Left ventricle myocardium superior (tissue), 1 donor: ENCODE results near the gene UBE2G2. TPM values are rescaled to one million over a fixed set of nuclear protein-coding genes. Genes with fewer than 3 reads are reported as not detected.

Source experiments
- ATAC-seq: fragments of 200-7000 bp; cut with Tn5 transposase; one replicate; pipeline ENCODE4 v1.9.1; 2020; ENCODE audit warnings: mild to moderate bottlenecking, moderate library complexity
- DNase-seq: peaks from one replicate; pipeline ENCODE4 v3.0.0-alpha.2; 2020
- intact Hi-C: fragments of 100-400 bp; cut with micrococcal nuclease; formaldehyde crosslinking; loops from one replicate; pipeline ENCODE4 v1.11.0; 2022
- total RNA-seq: library from RNA; stranded (reverse); fragmentation: NEBNext Ultra II Directional; extraction: Animal tissue kit (Norgen Biotek cat#: 25700); gene quantifications from one replicate; pipeline ENCODE4 v1.2.1, GENCODE V29; 2021
- donor health status: DM: no; HTN: yes; CAD: no; lungs with severe emphysema.

The UBE2G2 gene
- total RNA-seq, 1 donor from 2014 or later: 70.0 TPM

DNA sequence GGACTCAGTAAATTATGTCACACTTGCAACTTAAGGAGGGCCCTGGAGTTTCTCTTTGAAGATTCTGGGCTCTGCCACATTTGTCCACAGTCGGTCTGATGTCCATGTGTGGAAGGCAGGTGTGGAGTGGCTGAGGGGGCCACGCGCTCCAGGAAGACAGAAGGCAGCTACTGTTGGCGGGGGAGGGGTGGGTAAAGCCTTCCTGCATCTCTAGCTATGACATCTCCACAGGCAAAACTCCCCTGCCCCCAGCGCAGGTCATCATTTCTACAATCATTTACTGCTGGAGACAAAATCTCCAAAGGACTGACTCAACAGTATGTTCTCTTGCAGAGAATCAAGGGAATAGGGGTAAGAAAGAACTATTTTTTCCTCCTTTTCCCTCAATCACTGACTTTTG lies 78.9 kb downstream of the UBE2G2 start:
- intact Hi-C loops: no loop called here
- ATAC-seq: no peak
- DNase-seq: no peak

DNA sequence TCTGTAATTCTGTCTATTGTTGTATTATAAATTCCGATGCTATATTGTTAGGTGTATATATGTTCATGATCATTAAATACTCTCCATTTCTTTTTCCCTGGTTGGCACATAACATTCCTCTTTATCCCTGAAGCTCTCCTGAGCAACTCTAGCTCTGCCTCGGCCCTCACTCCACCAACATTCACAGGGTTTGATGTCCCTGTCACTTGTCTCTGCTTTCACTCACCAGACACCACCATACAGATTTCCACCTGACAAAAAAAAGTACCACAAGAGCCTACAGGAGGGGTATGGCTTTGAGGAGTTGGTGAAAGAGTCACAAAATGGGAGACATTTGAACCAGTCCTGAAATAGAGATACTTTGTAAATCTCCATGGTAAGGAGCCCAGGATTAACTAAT lies 81.5 kb downstream of the UBE2G2 start:
- intact Hi-C loops: no loop called here
- ATAC-seq (peak; percentile 92), DNase-seq (no peak)

Other genes starting within 250 kb of the UBE2G2 start
- not detected for gene KRTAP10-3, start 243.0 kb downstream of the UBE2G2 start, total RNA-seq
- not detected for gene KRTAP10-4, start 228.1 kb downstream of the UBE2G2 start, total RNA-seq
- gene KRTAP10-5, start 221.2 kb downstream of the UBE2G2 start, total RNA-seq: not detected
- gene KRTAP10-6, start 209.3 kb downstream of the UBE2G2 start, total RNA-seq: not detected
- not detected for gene KRTAP10-7, start 201.2 kb downstream of the UBE2G2 start, total RNA-seq
- gene KRTAP10-8, start 189.7 kb downstream of the UBE2G2 start, total RNA-seq: not detected
- not detected for gene KRTAP10-9, start 174.7 kb downstream of the UBE2G2 start, total RNA-seq
- not detected for gene KRTAP10-10, start 164.5 kb downstream of the UBE2G2 start, total RNA-seq
- gene KRTAP10-11, start 155.4 kb downstream of the UBE2G2 start, total RNA-seq: not detected
- not detected for gene KRTAP12-4, start 147.2 kb downstream of the UBE2G2 start, total RNA-seq
- not detected for gene KRTAP12-3, start 143.9 kb downstream of the UBE2G2 start, total RNA-seq
- gene KRTAP12-2, start 134.9 kb downstream of the UBE2G2 start, total RNA-seq: not detected
- not detected for gene KRTAP12-1, start 119.7 kb downstream of the UBE2G2 start, total RNA-seq
- gene KRTAP10-12, start 104.6 kb downstream of the UBE2G2 start, total RNA-seq: not detected
- gene TSPEAR, start 90.2 kb downstream of the UBE2G2 start, total RNA-seq: 2.7 TPM
- 72.2 TPM for gene SUMO3, start 16.2 kb upstream of the UBE2G2 start, total RNA-seq
- gene PTTG1IP, start 71.9 kb upstream of the UBE2G2 start, total RNA-seq: 143 TPM
- gene ITGB2, start 119.1 kb upstream of the UBE2G2 start, total RNA-seq: 26.5 TPM
- 69.9 TPM for gene SLX9, start 138.2 kb upstream of the UBE2G2 start, total RNA-seq